NCI-H1048 (cell line): Measurements from ENCODE around the gene NXPH2.

Source experiments
- DNase-seq: peaks from one replicate; lab custom pipeline; 2025; lab: John Stamatoyannopoulos, UW

NXPH2 gene

GRCh38 chr2:138779781-138780445 lies at the start of gene NXPH2:
NXPH2 (minus strand) TSS chr2:138780390; CDS start chr2:138780241, 149 bp downstream.
- DNase-seq: no peak

GRCh38 chr2:138829326-138829919 lies 49.2 kb upstream of the NXPH2 start:
- no peak for DNase-seq

- DNase-seq: no peak
These were observed 47.4 kb upstream of the NXPH2 start for GRCh38 chr2:138827426-138828054.

- no peak for DNase-seq
These were observed 43.5 kb upstream of the NXPH2 start for GRCh38 chr2:138823666-138824065.

GRCh38 chr2:138819964-138820363 lies 39.8 kb upstream of the NXPH2 start:
- no peak for DNase-seq

- no peak for DNase-seq
These were observed 38.4 kb upstream of the NXPH2 start for GRCh38 chr2:138818556-138818955.

- no peak for DNase-seq
These were observed 34.1 kb upstream of the NXPH2 start for GRCh38 chr2:138814123-138814898.

GRCh38 chr2:138811431-138811830 lies 31.2 kb upstream of the NXPH2 start:
- no peak for DNase-seq

- no peak for DNase-seq
These were observed 14.5 kb upstream of the NXPH2 start for GRCh38 chr2:138794724-138795123.

GRCh38 chr2:138787053-138787666 lies 7.0 kb upstream of the NXPH2 start:
- no peak for DNase-seq

- no peak for DNase-seq
These were observed 2.2 kb upstream of the NXPH2 start for GRCh38 chr2:138782383-138782782.

GRCh38 chr2:138780908-138781307 lies 718 bp upstream of the NXPH2 start:
- DNase-seq: no peak

GRCh38 chr2:138780446-138780880 lies 273 bp upstream of the NXPH2 start:
- DNase-seq: no peak

- no peak for DNase-seq
These were observed 797 bp downstream of the NXPH2 start for GRCh38 chr2:138779406-138779780.

GRCh38 chr2:138777996-138778395 lies 2.2 kb downstream of the NXPH2 start:
- DNase-seq: no peak

- no peak for DNase-seq
These were observed 4.5 kb downstream of the NXPH2 start for GRCh38 chr2:138775736-138776135.

GRCh38 chr2:138771534-138771933 lies 8.7 kb downstream of the NXPH2 start:
- DNase-seq: no peak

- no peak for DNase-seq
These were observed 13.1 kb downstream of the NXPH2 start for GRCh38 chr2:138767101-138767500.

- DNase-seq: no peak
These were observed 13.7 kb downstream of the NXPH2 start for GRCh38 chr2:138766464-138766863.

GRCh38 chr2:138763971-138764370 lies 16.2 kb downstream of the NXPH2 start:
- DNase-seq: no peak

GRCh38 chr2:138762533-138762932 lies 17.7 kb downstream of the NXPH2 start:
- no peak for DNase-seq

GRCh38 chr2:138760676-138761075 lies 19.5 kb downstream of the NXPH2 start:
- no peak for DNase-seq
